Lower lobe of right lung (tissue), 2 donors: ENCODE results near the gene PCNT. TPM values are rescaled to one million over a fixed set of nuclear protein-coding genes. Genes with fewer than 3 reads are reported as not detected.

Experiments used
- ATAC-seq, 2 donors: fragments of 200-7000 bp; cut with Tn5 transposase; one replicate each; pipeline ENCODE4 v1.9.1; 2020 to 2022; ENCODE audit warnings: mild to moderate bottlenecking in 2 of 2, moderate library complexity in 2 of 2
- DNase-seq: peaks from one replicate; pipeline ENCODE4 v3.0.0-alpha.2; 2020
- H3K27ac ChIP-seq: fragments of 200-600 bp; one replicate; pipeline ENCODE4 v1.8.0; 2022
- H3K27me3 ChIP-seq: fragments of 200-600 bp; one replicate; pipeline ENCODE4 v1.8.0; 2022; ENCODE audit warnings: low read depth
- H3K36me3 ChIP-seq: fragments of 200-600 bp; one replicate; pipeline ENCODE4 v1.8.0; 2022; ENCODE audit warnings: mild to moderate bottlenecking
- H3K4me1 ChIP-seq: fragments of 200-600 bp; one replicate; pipeline ENCODE4 v1.8.0; 2022
- H3K4me3 ChIP-seq: fragments of 200-600 bp; one replicate; pipeline ENCODE4 v1.8.0; 2022; ENCODE audit warnings: mild to moderate bottlenecking
- H3K9me3 ChIP-seq: fragments of 200-600 bp; one replicate; pipeline ENCODE4 v1.8.0; 2022
- intact Hi-C: fragments of 100-400 bp; cut with DNase I; formaldehyde crosslinking; loops from one replicate; pipeline ENCODE4 v1.11.0; 2022
- total RNA-seq: library from RNA; stranded (reverse); fragmentation: NEBNext Ultra II Directional; extraction: Animal tissue kit (Norgen Biotek cat#: 25700); gene quantifications from one replicate; pipeline ENCODE4 v1.2.1, GENCODE V29; 2021
- TF ChIP-seq, protein P1 (sequence below): fragments of 200-600 bp; IDR thresholded peaks from one replicate; pipeline ENCODE4 v1.8.0; 2022; ENCODE audit warnings: antibody characterized with exemption, mild to moderate bottlenecking
- donor health status: DM: no; HTN: yes; CAD: no; lungs with severe emphysema.

Gene PCNT
- total RNA-seq, 1 donor from 2014 or later = 36.5 TPM

DNA sequence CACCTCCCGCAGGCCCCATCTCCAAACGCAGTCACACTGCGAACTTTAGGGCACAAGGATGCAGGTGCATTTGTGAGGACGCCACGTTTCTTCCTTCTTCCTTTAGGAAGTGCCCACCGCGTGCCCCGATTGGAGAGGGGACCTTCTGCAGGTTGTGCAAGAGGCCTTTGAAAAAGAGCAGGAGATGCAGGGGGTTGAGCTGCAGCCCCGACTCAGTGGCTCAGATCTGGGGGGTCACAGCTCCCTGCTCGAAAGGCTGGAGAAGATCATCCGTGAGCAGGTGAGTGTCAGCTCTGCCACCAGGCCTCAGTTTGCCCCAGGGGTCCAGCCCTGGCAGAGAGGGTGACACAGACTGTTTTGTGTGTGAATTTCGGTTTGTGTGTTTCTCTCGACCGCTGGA, 103.6 kb downstream of the PCNT start:
- intact Hi-C loops = no loop called here
- Histone ChIP-seq H3K36me3 (peaks cover 71% of the 10 kb centered on the region), H3K4me1 (no peaks in the 10 kb centered on the region), H3K27ac (no peak overlapping the region), H3K27me3 (no peaks in the 10 kb centered on the region), H3K9me3 (no peaks in the 10 kb centered on the region), H3K4me3 (no peak overlapping the region)
- ATAC-seq = no peak
- TF ChIP-seq, protein P1, sequence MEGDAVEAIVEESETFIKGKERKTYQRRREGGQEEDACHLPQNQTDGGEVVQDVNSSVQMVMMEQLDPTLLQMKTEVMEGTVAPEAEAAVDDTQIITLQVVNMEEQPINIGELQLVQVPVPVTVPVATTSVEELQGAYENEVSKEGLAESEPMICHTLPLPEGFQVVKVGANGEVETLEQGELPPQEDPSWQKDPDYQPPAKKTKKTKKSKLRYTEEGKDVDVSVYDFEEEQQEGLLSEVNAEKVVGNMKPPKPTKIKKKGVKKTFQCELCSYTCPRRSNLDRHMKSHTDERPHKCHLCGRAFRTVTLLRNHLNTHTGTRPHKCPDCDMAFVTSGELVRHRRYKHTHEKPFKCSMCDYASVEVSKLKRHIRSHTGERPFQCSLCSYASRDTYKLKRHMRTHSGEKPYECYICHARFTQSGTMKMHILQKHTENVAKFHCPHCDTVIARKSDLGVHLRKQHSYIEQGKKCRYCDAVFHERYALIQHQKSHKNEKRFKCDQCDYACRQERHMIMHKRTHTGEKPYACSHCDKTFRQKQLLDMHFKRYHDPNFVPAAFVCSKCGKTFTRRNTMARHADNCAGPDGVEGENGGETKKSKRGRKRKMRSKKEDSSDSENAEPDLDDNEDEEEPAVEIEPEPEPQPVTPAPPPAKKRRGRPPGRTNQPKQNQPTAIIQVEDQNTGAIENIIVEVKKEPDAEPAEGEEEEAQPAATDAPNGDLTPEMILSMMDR = no peak
- DNase-seq = peak; percentile 32

DNA sequence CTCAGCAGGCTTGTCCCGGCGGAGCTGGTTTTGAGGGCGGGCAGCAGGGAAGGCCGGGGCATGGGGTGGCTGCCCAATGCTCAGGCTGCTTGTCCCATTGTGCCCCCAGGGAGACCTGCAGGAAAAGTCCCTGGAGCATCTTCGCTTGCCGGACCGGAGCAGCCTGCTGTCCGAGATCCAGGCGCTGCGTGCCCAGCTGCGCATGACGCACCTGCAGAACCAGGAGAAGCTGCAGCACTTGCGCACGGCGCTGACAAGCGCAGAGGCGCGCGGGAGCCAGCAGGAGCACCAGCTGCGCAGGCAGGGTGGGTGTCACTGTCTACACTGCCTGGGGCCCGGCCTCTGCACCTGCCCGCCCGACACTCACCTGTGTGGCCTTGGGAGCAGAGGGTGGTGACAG, 104.3 kb downstream of the PCNT start:
- H3K4me3 ChIP-seq = no peak overlapping the region
- H3K27me3 ChIP-seq = no peaks in the 10 kb centered on the region
- peaks cover 75% of the 10 kb centered on the region for H3K36me3 ChIP-seq
- TF ChIP-seq, protein P1 = no peak
- DNase-seq (peak; percentile 38), ATAC-seq (no peak)
- H3K27ac ChIP-seq = no peak overlapping the region
- H3K9me3 ChIP-seq = no peaks in the 10 kb centered on the region
- no peaks in the 10 kb centered on the region for H3K4me1 ChIP-seq
- intact Hi-C loops = no loop called here

DNA sequence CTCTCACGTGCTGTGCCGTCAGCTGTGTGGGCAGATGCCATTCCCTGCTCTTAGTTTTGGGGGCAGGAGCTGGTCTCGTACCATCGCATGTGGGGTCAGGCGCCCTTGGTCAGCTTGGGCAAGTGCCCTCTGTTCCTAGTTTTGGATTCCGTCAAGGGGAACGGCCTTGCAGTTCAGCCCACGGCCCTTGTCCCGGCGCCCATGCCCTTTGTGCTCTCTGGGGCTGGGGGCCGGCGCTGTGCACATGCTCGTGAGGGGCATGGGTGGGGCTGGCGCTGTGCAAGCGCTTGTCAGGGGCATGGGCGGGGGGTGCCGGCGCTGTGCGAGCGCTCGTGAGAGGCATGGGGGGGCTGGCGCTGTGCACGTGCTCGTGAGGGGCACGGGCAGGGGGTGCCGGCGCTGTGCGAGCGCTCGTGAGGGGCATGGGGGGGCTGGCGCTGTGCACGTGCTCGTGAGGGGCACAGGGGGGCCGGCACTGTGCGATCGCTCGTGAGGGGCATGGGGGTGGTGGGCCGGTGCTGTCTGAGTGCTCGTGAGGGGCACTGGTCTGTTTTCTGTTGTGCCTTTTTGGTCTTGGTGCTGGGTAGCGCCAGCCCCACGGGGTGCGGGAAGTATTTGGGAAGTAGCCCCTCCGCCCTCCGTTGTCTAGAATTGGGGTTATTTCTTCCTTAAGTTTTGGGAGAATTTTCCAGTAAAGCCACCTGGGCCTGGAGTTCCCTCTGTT, 105.2 kb downstream of the PCNT start:
- H3K27me3 ChIP-seq = no peaks in the 10 kb centered on the region
- ATAC-seq = no peak
- H3K9me3 ChIP-seq = no peaks in the 10 kb centered on the region
- intact Hi-C loops = no loop called here
- TF ChIP-seq, protein P1 = no peak
- no peaks in the 10 kb centered on the region for H3K4me1 ChIP-seq
- no peak overlapping the region for H3K4me3 ChIP-seq
- peak; percentile 33 for DNase-seq
- H3K36me3 ChIP-seq = peaks cover 79% of the 10 kb centered on the region
- H3K27ac ChIP-seq = no peak overlapping the region

DNA sequence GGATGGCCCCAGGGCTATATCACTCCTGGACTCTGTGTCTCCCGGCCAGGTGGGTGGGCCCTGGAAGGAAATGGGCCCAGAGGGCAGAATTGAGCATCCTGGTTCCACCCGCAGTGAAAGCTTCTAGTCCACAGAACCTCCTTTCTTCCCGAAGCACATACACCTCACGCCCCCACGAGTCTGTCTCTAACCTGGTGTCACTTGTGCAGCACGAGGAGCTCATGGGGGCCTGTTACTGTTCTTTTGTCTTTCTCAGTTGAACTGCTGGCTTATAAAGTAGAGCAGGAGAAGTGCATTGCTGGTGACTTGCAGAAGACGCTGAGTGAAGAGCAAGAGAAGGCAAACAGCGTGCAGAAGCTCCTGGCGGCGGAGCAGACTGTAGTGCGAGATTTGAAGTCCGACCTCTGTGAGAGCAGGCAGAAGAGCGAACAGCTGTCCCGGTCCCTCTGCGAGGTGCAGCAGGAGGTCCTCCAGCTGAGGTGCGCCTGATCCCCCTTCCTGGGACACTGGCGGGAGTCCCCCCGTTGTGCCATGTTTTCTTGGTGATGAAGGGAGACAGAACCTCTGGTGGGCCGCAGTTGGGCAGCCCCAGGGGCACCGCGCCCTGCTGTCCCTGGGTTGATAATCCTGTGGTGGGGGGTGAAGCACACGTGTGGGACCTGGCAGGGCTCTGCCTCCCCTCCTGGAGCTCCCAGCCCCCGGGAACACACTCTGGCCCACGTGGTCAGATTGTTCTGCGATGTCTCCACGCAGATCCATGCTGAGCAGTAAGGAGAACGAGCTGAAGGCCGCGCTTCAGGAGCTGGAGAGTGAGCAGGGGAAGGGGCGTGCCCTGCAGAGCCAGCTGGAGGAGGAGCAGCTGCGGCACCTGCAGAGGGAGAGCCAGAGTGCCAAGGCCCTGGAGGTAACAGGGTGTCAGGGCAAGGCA, 106.1 kb downstream of the PCNT start:
- Histone ChIP-seq H3K27me3 (no peaks in the 10 kb centered on the region), H3K4me3 (no peak overlapping the region), H3K36me3 (peaks cover 84% of the 10 kb centered on the region), H3K4me1 (no peaks in the 10 kb centered on the region), H3K27ac (no peak overlapping the region), H3K9me3 (no peaks in the 10 kb centered on the region)
- TF ChIP-seq, protein P1 = no peak
- intact Hi-C loops = no loop called here
- ATAC-seq (no peak), DNase-seq (peak; percentile 41)

DNA sequence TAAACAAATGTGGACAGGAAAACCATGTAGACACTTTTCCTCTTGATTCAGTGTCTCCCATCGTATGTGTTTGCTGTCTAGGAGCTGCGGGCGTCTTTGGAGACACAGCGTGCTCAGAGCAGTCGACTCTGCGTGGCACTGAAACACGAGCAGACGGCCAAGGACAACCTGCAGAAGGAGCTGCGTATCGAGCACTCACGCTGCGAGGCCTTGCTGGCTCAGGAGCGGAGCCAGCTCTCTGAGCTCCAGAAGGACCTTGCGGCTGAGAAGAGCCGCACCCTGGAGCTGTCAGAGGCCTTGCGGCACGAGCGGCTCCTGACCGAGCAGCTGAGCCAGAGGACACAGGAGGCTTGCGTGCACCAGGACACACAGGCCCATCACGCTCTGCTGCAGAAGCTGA, 107.5 kb downstream of the PCNT start:
- Histone ChIP-seq H3K36me3 (peaks cover 84% of the 10 kb centered on the region), H3K27ac (no peak overlapping the region)
- TF ChIP-seq, protein P1 = no peak

More for the DNA sequence above, 107.5 kb downstream of the PCNT start:
- DNase-seq = peak; percentile 46
- intact Hi-C loops = no loop called here
- Histone ChIP-seq H3K9me3 (no peaks in the 10 kb centered on the region), H3K27me3 (no peaks in the 10 kb centered on the region), H3K4me1 (no peaks in the 10 kb centered on the region), H3K4me3 (no peak overlapping the region)
- ATAC-seq = no peak
